GM12875 (cell line): ENCODE data around the gene ACOT11.

Source experiments
- H3K4me3 ChIP-seq: one replicate; pipeline ENCODE4 v1.5.1; 2011; ENCODE audit warnings: low read depth, low read length, control low read depth
- CTCF ChIP-seq: IDR thresholded peaks from 2 replicates; pipeline ENCODE4 v1.5.1; 2011; ENCODE audit warnings: low read depth, mild to moderate bottlenecking, control low read depth, inconsistent platforms, low read length, moderate library complexity, borderline replicate concordance; ENCODE audit not compliant: insufficient read depth

The ACOT11 gene

GRCh38 chr1:54557671-54558355 is 9.8 kb downstream of the ACOT11 start:
- no peak overlapping the region for H3K4me3 ChIP-seq
- no peak for TF ChIP-seq CTCF

DNA sequence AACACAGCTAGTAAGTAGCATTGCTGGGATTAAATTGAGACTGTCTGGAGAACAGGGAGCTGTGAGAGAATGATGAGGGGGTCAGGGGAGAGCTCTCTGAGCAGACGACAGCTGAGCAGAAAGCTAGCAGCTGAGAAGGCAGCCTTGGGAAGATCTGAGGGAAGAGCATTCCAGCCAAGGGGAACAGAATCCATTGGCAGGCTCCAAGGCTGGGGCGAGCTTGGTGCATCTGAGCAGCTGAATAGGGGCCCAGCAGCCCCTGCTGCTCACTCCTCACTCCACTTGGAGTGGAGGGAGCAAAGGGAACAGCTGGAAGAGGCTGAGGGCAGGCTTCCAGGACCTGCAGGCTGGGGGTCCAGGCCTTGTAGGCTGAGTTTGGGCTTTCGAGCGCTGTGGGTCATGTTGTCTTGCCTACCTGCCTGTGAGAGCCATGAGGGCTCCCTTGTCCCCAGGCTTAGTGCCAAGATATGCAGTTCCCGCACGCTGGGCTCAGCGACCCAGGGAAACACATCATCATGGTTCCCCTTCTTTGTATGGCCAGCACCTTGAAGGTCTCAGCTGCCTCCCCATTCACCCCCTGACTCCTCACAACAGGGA is 10.5 kb downstream of the ACOT11 start:
- no peak overlapping the region for H3K4me3 ChIP-seq
- no peak for TF ChIP-seq CTCF

DNA sequence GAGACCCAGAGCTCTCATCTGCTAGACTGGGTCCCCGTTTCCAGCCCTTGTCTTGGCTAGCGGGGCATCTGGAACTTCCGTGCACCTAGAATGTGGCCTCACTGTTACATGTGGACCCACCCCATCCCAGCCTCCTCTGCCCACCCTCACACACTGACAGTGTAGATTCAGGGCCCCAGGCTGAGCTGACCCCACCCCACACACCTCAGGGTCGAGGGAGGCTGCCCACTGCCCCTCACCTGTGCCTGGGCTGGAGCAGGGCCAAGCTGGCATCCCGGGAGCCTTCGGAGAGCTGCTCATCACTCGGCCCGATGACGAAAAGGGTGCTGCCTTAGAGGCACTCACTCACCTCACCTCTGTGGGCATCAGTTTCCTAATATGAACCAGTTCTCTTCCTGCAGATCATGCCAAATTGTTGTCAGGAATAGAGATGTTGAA is 11.1 kb downstream of the ACOT11 start:
- no peak for TF ChIP-seq CTCF
- H3K4me3 ChIP-seq = no peak overlapping the region

- TF ChIP-seq CTCF = no peak
- H3K4me3 ChIP-seq = no peak overlapping the region
These were observed 11.8 kb downstream of the ACOT11 start for GRCh38 chr1:54559771-54560231.

GRCh38 chr1:54564312-54565112 is 16.5 kb downstream of the ACOT11 start:
- no peak for TF ChIP-seq CTCF
- no peak overlapping the region for H3K4me3 ChIP-seq

DNA sequence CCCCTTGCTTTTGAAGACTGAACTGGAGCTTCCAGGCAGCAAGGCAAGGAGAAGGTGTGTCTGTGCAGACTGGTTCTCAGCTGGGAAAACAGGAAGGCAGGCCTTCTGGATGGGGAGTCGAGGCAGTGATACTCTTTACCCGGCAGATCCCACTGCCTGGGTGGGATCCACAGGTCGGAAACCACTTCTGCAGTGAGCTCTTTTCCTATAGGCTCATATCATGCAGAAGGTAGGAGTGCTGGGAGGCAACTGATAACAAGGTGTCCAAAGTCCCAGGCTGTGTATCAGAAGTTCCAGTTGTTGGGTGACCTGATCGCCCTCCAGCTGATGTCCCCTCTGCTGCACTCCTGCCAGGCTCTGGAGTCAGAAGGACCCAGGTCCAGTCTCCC is 17.1 kb downstream of the ACOT11 start:
- no peak for TF ChIP-seq CTCF
- no peak overlapping the region for H3K4me3 ChIP-seq
